ENCODE data around the gene ETV3.

Gene ETV3

GRCh38 chr1:157087030-157087429 lies 51.2 kb downstream of the ETV3 start:
- no peak for DNase-seq

- no peak for DNase-seq
Measured at GRCh38 chr1:157086299-157086698, 51.9 kb downstream of the ETV3 start.

- no peak for DNase-seq
Measured at GRCh38 chr1:157085421-157085820, 52.8 kb downstream of the ETV3 start.

- no peak for DNase-seq
Measured at GRCh38 chr1:157084720-157085119, 53.5 kb downstream of the ETV3 start.

GRCh38 chr1:157081707-157082106 lies 56.5 kb downstream of the ETV3 start:
- no peak for DNase-seq

- no peak for DNase-seq
Measured at GRCh38 chr1:157080714-157081113, 57.5 kb downstream of the ETV3 start.

- DNase-seq: no peak
Measured at GRCh38 chr1:157077394-157077793, 60.8 kb downstream of the ETV3 start.

GRCh38 chr1:157073944-157074685 lies 64.1 kb downstream of the ETV3 start:
- peak; percentile 13 for DNase-seq

Measured in DMS 273 treated with DMSO at 0.1 percent for 48 hours (cell line).